H9 (cell line): ENCODE results near the gene BAG3. TPM values are rescaled to one million over a fixed set of nuclear protein-coding genes. Genes with fewer than 3 reads are reported as not detected.

Experiments used
- DNase-seq: peaks from one replicate; pipeline ENCODE4 v3.0.0-alpha.2; 2017
- H2AFZ ChIP-seq: one replicate; pipeline ENCODE4 v1.6.1; 2013; ENCODE audit warnings: mild to moderate bottlenecking, low read length, control low read depth, moderate library complexity
- H2AK5ac ChIP-seq: 2 replicates; pipeline ENCODE4 v1.6.1; 2013; ENCODE audit warnings: low read length, control low read depth, mixed read lengths; ENCODE audit not compliant: insufficient read length
- H2BK120ac ChIP-seq: one replicate; pipeline ENCODE4 v1.6.1; 2013; ENCODE audit warnings: low read depth, mild to moderate bottlenecking, low read length, control low read depth, inconsistent platforms; ENCODE audit not compliant: poor library complexity, severe bottlenecking
- H2BK12ac ChIP-seq: 2 replicates; pipeline ENCODE4 v1.6.1; 2013; ENCODE audit warnings: low read length, control low read depth, mixed read lengths, low read depth; ENCODE audit not compliant: insufficient read length
- H2BK15ac ChIP-seq: 2 replicates; pipeline ENCODE4 v1.6.1; 2013; ENCODE audit warnings: low read depth, low read length, control low read depth
- H2BK20ac ChIP-seq: one replicate; pipeline ENCODE4 v1.6.1; 2013; ENCODE audit warnings: low read depth, mild to moderate bottlenecking, low read length, control low read depth, inconsistent platforms; ENCODE audit not compliant: poor library complexity, severe bottlenecking
- H2BK5ac ChIP-seq: 2 replicates; pipeline ENCODE4 v1.6.1; 2013; ENCODE audit warnings: low read length, control low read depth, mixed read lengths; ENCODE audit not compliant: insufficient read length
- H3K14ac ChIP-seq: 2 replicates; pipeline ENCODE4 v1.6.1; 2013; ENCODE audit warnings: low read length, control low read depth; ENCODE audit not compliant: insufficient read depth
- H3K18ac ChIP-seq: 2 replicates; pipeline ENCODE4 v1.6.1; 2013; ENCODE audit warnings: low read depth, mild to moderate bottlenecking, mixed read lengths, low read length, control low read depth; ENCODE audit not compliant: insufficient read length
- H3K23ac ChIP-seq: 2 replicates; pipeline ENCODE4 v1.6.1; 2013; ENCODE audit warnings: low read length, control low read depth, mixed read lengths, low read depth; ENCODE audit not compliant: insufficient read length
- H3K23me2 ChIP-seq: 2 replicates; pipeline ENCODE4 v1.6.1; 2013; ENCODE audit warnings: low read depth, mild to moderate bottlenecking, mixed read lengths, low read length, control low read depth; ENCODE audit not compliant: insufficient read length, poor library complexity, severe bottlenecking
- H3K27ac ChIP-seq: 2 replicates; pipeline ENCODE4 v1.5.1; 2013; ENCODE audit warnings: low read length, control low read depth, mixed read lengths, low read depth; ENCODE audit not compliant: insufficient read length
- H3K27me3 ChIP-seq: 2 replicates; pipeline ENCODE4 v1.6.1; 2013; ENCODE audit warnings: low read length, control low read depth, inconsistent platforms; ENCODE audit not compliant: insufficient read depth
- H3K4ac ChIP-seq: 2 replicates; pipeline ENCODE4 v1.6.1; 2013; ENCODE audit warnings: low read depth, mild to moderate bottlenecking, control low read depth, inconsistent platforms, low read length, moderate library complexity
- H3K4me1 ChIP-seq: 2 replicates; pipeline ENCODE4 v1.6.1; 2013; ENCODE audit warnings: low read length, control low read depth, inconsistent platforms; ENCODE audit not compliant: insufficient read depth
- H3K4me2 ChIP-seq: 2 replicates; pipeline ENCODE4 v1.6.1; 2013; ENCODE audit warnings: low read length, control low read depth, mixed read lengths; ENCODE audit not compliant: insufficient read length, insufficient read depth
- H3K56ac ChIP-seq: 2 replicates; pipeline ENCODE4 v1.6.1; 2013; ENCODE audit warnings: low read depth, mild to moderate bottlenecking, mixed read lengths, low read length, control low read depth; ENCODE audit not compliant: insufficient read length
- H3K79me1 ChIP-seq: 2 replicates; pipeline ENCODE4 v1.6.1; 2013; ENCODE audit warnings: low read depth, mild to moderate bottlenecking, moderate library complexity, low read length, control low read depth, inconsistent platforms; ENCODE audit not compliant: insufficient read depth, poor library complexity, severe bottlenecking
- H3K79me2 ChIP-seq: 2 replicates; pipeline ENCODE4 v1.6.1; 2013; ENCODE audit warnings: low read length, control low read depth, inconsistent platforms; ENCODE audit not compliant: insufficient read depth
- H3K9ac ChIP-seq: 2 replicates; pipeline ENCODE4 v1.6.1; 2013; ENCODE audit warnings: low read length, control low read depth, mixed read lengths; ENCODE audit not compliant: insufficient read length; ENCODE audit errors: extremely low read depth
- H3K9me3 ChIP-seq: one replicate; pipeline ENCODE4 v1.6.1; 2013; ENCODE audit warnings: low read depth, low read length, inconsistent platforms; ENCODE audit not compliant: control insufficient read depth
- H3T11ph ChIP-seq: one replicate; pipeline ENCODE4 v1.6.1; 2013; ENCODE audit warnings: mild to moderate bottlenecking, low read length, control low read depth, inconsistent platforms
- H4K20me1 ChIP-seq: one replicate; pipeline ENCODE4 v1.6.1; 2013; ENCODE audit not compliant: control insufficient read depth, insufficient read length, insufficient read depth
- H4K5ac ChIP-seq: 2 replicates; pipeline ENCODE4 v1.6.1; 2013; ENCODE audit warnings: low read depth, mild to moderate bottlenecking, mixed read lengths, low read length, control low read depth; ENCODE audit not compliant: insufficient read length
- H4K8ac ChIP-seq: replicated peaks from 2 replicates; pipeline ENCODE4 v1.6.1; 2013; ENCODE audit warnings: low read length, control low read depth, mixed read lengths, low read depth; ENCODE audit not compliant: insufficient read length
- H4K91ac ChIP-seq: 2 replicates; pipeline ENCODE4 v1.6.1; 2013; ENCODE audit warnings: low read depth, mild to moderate bottlenecking, moderate library complexity, mixed read lengths, low read length, control low read depth; ENCODE audit not compliant: insufficient read length
- H3K27ac Mint-ChIP-seq, 3 experiments: 2 replicates in 2 of 3; 3 replicates in 1 of 3; pipeline ENCODE4 v1.8.0; 2020 to 2021; ENCODE audit warnings: mixed read lengths in 3 of 3, mild to moderate bottlenecking in 1 of 3, moderate library complexity in 1 of 3
- H3K27me3 Mint-ChIP-seq: 2 replicates; pipeline ENCODE4 v1.8.0; 2021; ENCODE audit warnings: low read depth, mild to moderate bottlenecking, moderate library complexity, mixed read lengths
- H3K36me3 Mint-ChIP-seq, 3 experiments: 2 replicates in 2 of 3; 3 replicates in 1 of 3; pipeline ENCODE4 v1.8.0; 2020 to 2021; ENCODE audit warnings: low read depth in 3 of 3, mixed read lengths in 3 of 3; ENCODE audit not compliant: insufficient read depth in 1 of 3
- H3K4me1 Mint-ChIP-seq, 2 experiments: 2 replicates each; pipeline ENCODE4 v1.8.0; 2020; ENCODE audit warnings: mixed read lengths in 2 of 2
- H3K4me3 Mint-ChIP-seq, 2 experiments: 2 replicates in 1 of 2; 3 replicates in 1 of 2; pipeline ENCODE4 v1.8.0; 2020 to 2021; ENCODE audit warnings: mild to moderate bottlenecking in 2 of 2, mixed read lengths in 2 of 2, moderate library complexity in 1 of 2
- H3K9me3 Mint-ChIP-seq, 2 experiments: 2 replicates in 1 of 2; 3 replicates in 1 of 2; pipeline ENCODE4 v1.8.0; 2020; ENCODE audit warnings: mild to moderate bottlenecking in 2 of 2, mixed read lengths in 2 of 2, moderate library complexity in 1 of 2
- WGBS: extraction: QIAGEN DNeasy Blood & Tissue Kit; methylation state at CpG from one replicate; pipeline ENCODE4 v1.1.7; 2013; ENCODE audit warnings: missing lambda C conversion rate, low lambda C conversion rate, mixed read lengths; ENCODE audit not compliant: insufficient read length; ENCODE audit errors: extremely low coverage; 5-methylcytosine and 5-hydroxymethylcytosine counted together
- total RNA-seq: library from RNA; stranded (reverse); gene quantifications from 2 replicates; pipeline ENCODE4 v1.2.1, GENCODE V29; 2021
- TF ChIP-seq, protein P1 (sequence below): fragments of 200-600 bp; sonication (generic); conservative IDR thresholded peaks from 3 replicates; pipeline ENCODE4 v1.8.0; 2021; ENCODE audit warnings: antibody characterized with exemption, mild to moderate bottlenecking

BAG3 gene
- total RNA-seq, 1 experiment from 2014 or later: 11.4 TPM

DNA sequence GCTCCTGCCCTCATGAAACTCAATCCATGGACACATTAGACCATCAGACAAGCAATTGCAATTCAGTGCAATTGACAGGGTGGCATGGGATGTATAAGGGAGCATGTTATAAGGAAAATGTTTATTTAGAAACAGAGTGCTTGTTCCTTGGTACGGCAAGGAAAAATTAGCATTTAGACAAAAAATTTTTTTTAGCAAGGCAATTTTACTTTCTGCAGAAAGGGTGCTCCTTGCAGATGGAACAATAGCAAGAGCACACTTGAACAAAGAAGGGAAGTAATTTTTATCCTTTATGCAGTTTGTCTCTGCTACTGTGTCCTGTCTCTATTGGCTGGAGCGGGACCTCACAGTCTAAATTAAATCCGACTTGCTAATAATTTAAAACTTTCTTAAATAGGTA lies 6.2 kb upstream of the BAG3 start:
- peaks cover 0 to 6% of the 10 kb centered on the region in 2 experiments; a peak in 2 of 4 replicates for H3K4me1 Mint-ChIP-seq
- no peaks in the 10 kb centered on the region for H4K20me1 ChIP-seq
- no peak overlapping the region for H3K18ac ChIP-seq
- H2BK12ac ChIP-seq: no peak overlapping the region
- no peak overlapping the region for H3K56ac ChIP-seq
- WGBS: no CpG with 5 or more reads among the region's 3 CpGs
- no peak overlapping the region for H4K5ac ChIP-seq
- H3K27ac ChIP-seq: no peak overlapping the region
- peaks cover 4 to 6% of the 10 kb centered on the region in 2 experiments; a peak in 2 of 5 replicates for H3K9me3 Mint-ChIP-seq
- DNase-seq: no peak
- H3T11ph ChIP-seq: no peak overlapping the region
- no peaks in the 10 kb centered on the region for H3K4me1 ChIP-seq
- no peak overlapping the region for H2AFZ ChIP-seq
- H3K79me2 ChIP-seq: no peaks in the 10 kb centered on the region
- no peak overlapping the region for H3K4me2 ChIP-seq
- H3K79me1 ChIP-seq: no peaks in the 10 kb centered on the region
- no peaks in the 10 kb centered on the region for H3K27me3 ChIP-seq
- no peak overlapping the region for H3K4me3 Mint-ChIP-seq
- H4K8ac ChIP-seq: no peak overlapping the region
- no peak overlapping the region for H3K14ac ChIP-seq
- no peaks in the 10 kb centered on the region for H3K23me2 ChIP-seq
- no peak overlapping the region for H3K27ac Mint-ChIP-seq
- no peaks in the 10 kb centered on the region for H3K9me3 ChIP-seq
- no peak overlapping the region for H2BK120ac ChIP-seq
- H2BK20ac ChIP-seq: no peak overlapping the region
- no peak overlapping the region for H2AK5ac ChIP-seq
- H3K27me3 Mint-ChIP-seq: peaks cover 1% of the 10 kb centered on the region
- no peak overlapping the region for H2BK15ac ChIP-seq
- no peak overlapping the region for H3K9ac ChIP-seq
- H3K23ac ChIP-seq: no peak overlapping the region
- no peak overlapping the region for H3K4ac ChIP-seq
- no peaks in the 10 kb centered on the region for H3K36me3 Mint-ChIP-seq
- TF ChIP-seq, protein P1, sequence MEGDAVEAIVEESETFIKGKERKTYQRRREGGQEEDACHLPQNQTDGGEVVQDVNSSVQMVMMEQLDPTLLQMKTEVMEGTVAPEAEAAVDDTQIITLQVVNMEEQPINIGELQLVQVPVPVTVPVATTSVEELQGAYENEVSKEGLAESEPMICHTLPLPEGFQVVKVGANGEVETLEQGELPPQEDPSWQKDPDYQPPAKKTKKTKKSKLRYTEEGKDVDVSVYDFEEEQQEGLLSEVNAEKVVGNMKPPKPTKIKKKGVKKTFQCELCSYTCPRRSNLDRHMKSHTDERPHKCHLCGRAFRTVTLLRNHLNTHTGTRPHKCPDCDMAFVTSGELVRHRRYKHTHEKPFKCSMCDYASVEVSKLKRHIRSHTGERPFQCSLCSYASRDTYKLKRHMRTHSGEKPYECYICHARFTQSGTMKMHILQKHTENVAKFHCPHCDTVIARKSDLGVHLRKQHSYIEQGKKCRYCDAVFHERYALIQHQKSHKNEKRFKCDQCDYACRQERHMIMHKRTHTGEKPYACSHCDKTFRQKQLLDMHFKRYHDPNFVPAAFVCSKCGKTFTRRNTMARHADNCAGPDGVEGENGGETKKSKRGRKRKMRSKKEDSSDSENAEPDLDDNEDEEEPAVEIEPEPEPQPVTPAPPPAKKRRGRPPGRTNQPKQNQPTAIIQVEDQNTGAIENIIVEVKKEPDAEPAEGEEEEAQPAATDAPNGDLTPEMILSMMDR: no peak
- no peak overlapping the region for H2BK5ac ChIP-seq
- no peak overlapping the region for H4K91ac ChIP-seq
